ENCODE results near the gene CACNG5.

Gene CACNG5

DNA sequence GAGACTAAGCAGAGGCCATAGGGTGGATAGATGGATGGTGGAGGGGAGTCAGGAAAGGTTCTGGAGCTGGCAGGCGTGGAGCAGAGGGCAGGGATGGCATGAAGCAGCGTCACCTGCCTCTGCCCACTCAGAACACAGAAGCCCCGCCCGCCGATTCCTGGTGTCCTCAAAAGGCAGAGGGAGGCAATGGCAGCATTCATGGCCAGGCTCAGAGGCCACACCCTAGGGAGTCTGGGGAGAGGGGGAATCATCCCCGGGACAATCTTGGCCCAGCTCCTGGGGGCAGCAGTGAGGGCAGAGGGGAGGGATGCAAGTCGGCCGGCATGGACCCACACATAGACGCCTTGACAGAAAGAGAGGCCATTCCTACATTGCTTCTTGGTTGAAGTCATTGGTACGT, 68.9 kb downstream of the CACNG5 start:
- H3K4me3 ChIP-seq (ENCODE audit: low read depth, low read length), result no peak overlapping the region

GRCh38 chr17:66904760-66905624, 70.1 kb downstream of the CACNG5 start:
- no peak overlapping the region for H3K4me3 ChIP-seq (ENCODE audit: low read depth, low read length)

DNA sequence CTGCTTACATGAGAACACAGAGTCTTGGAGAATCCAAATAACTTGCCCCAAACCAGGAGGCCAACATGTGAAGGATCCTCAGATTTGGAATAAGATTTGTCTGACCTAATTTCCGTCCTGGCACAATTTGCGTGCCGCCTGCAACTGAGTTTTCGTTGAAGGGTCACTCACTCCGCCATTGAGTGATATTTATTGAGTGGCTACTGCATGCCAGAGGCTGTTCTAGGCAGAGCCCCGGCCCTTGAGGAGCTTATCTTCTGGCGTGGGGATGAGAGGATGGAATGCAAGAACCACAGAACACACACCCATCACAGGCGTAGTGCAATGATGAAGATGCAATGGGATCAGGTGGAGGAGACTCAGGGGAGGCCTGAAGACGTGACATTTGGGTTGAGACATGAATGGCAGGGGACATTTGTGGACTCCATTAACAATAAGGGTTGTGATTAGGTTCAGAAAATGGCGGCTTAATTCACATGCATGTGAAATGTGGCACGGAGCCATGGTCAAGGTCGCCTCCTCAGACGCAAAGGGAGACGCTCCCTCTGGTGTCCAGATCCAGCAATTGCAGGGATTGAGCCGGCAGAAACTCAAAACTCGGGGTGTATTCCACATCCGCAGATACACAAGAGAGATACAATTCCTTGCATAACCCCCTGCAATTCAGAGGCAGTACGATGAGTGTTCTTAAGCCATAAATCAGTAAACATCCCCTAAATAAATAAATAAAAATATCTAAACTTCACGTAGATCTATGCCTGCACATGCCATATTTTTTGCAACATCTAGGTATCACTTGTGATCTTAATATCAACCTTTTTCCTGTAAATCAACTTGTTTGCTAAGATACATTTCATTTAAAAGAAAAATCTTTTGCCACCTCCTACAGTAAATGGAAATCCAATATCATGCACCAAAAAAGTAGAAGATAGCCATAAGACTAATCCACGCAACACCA, 71.7 kb downstream of the CACNG5 start:
- H3K4me3 ChIP-seq (ENCODE audit: low read depth, low read length), result no peak overlapping the region

DNA sequence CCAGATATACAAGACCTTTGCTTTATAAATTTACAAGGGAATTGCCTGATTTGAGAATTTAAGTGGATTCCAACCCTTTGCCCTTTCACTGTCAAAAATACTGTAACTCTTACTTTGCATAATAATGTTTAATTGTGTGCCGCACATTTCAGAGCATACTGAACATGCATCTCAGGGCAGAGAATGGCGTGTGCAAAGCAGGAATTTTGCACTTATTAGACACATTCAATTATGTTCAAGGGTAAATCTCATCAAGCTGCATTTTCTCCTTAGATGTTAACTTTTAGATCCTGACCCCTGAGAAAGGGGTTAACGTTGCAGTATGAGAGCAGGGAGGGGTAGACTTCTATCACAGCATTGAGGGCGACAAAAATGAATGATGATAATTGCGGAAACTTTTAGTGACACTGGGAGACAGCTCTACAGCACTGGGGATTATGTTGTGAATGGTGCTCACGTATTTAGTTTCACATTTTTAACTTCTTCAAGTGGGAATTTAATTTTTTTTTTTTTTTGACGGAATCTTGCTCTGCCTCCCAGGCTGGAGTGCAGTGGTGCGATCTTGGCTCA, 75.0 kb downstream of the CACNG5 start:
- H3K4me3 ChIP-seq (ENCODE audit: low read depth, low read length), result no peak overlapping the region

GRCh38 chr17:66910651-66911285, 75.9 kb downstream of the CACNG5 start:
- no peak overlapping the region for H3K4me3 ChIP-seq (ENCODE audit: low read depth, low read length)

DNA sequence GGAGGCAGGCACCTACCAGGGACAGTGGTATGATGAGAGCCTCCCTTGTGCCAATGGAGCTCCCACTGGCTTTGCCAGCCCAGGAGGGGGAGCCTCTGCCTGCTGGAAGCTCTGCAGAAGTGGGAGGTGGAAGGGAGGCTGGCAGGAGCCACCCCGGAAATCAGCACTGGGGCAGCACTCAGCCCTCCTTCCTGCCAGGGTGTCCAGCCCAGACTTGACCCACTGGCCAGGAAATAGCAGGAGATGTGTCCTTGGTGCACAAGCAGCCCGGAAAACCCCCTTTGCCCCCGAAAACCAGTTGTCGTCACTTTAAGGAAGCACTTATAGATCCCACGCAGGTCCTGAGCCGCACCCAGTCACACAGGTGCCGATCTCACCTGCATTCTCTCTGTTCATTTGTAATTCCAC, 80.3 kb downstream of the CACNG5 start:
- no peak overlapping the region for H3K4me3 ChIP-seq (ENCODE audit: low read depth, low read length)

GRCh38 chr17:66915792-66916191, 80.9 kb downstream of the CACNG5 start:
- H3K4me3 ChIP-seq (ENCODE audit: low read depth, low read length), result no peak overlapping the region

- no peak overlapping the region for H3K4me3 ChIP-seq (ENCODE audit: low read depth, low read length)
Observed at GRCh38 chr17:66916946-66917345, 82.0 kb downstream of the CACNG5 start.

DNA sequence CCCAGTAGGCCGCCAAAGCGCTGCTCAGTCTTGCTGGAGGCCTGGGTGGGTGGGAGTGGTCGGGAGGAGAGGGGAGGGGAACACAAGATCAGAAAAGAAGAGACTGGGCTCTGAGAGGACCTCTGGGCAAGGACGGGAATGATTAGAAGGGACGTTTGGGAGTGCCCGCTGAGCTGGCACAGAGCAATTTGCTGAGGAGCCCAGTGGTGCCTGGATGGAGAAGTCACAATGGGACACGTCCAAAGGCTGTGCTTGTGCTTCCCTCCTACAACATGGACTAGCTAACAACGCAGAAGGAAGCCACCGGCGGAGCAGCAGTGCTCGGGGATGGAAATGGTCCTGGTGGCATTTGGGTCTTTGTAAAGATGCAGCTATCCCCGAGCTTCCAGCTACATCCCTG, 84.0 kb downstream of the CACNG5 start:
- H3K4me3 ChIP-seq (ENCODE audit: low read depth, low read length), result no peak overlapping the region

GRCh38 chr17:66920435-66920834, 85.5 kb downstream of the CACNG5 start:
- H3K4me3 ChIP-seq (ENCODE audit: low read depth, low read length), result no peak overlapping the region

GRCh38 chr17:66920950-66921349, 86.0 kb downstream of the CACNG5 start:
- H3K4me3 ChIP-seq (ENCODE audit: low read depth, low read length), result no peak overlapping the region

DNA sequence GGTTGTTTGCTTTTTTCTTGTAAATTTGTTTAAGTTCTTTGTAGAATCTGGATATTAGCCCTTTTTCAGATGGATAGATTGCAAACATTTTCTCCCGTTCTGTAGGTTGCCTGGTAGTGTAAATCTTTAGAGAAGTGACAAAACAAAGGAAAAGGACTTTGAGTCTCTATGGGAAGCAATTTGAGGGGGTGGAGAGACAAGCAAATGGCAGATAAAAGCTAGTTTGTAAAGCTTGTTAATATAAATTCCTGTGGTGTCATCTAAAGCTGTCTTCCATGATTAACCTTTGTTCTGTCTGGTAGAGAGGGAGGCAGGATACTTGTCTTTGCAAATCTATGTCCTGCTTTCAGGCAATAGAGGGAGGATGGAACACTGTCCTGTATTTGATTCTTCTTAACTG, 89.0 kb downstream of the CACNG5 start:
- H3K4me3 ChIP-seq (ENCODE audit: low read depth, low read length), result no peak overlapping the region

DNA sequence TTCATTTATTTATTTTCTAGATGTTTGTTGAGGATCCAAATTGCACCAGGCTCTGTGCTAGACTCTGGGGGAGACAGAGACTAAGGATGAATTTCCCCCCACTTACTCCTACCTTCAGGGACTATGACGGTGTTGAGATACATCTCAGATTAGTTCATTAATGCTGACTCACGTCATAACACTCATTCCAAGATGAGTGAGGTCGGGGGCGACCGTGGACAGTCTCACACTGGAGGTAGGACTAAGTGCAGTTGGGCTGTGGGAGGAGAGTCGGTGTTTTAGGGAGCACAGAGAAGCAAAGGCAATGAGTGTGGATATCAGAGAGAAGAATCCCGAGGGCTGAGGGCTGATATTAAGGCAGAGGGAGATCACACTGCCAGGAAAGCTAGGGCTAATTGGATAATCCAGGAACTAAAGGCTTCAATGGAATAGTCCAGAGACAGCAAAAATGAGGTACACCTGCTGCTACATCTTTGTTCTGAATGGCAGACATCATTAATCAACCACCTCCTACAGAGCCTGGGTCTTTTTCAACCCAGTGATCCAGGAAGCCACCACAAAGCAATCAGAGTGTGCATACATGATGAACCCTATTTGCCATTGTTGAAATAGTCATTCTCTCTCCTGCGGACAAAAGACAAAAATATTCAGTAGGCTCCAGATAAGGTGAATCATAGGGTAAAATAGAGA, 91.0 kb downstream of the CACNG5 start:
- no peak overlapping the region for H3K4me3 ChIP-seq (ENCODE audit: low read depth, low read length)

DNA sequence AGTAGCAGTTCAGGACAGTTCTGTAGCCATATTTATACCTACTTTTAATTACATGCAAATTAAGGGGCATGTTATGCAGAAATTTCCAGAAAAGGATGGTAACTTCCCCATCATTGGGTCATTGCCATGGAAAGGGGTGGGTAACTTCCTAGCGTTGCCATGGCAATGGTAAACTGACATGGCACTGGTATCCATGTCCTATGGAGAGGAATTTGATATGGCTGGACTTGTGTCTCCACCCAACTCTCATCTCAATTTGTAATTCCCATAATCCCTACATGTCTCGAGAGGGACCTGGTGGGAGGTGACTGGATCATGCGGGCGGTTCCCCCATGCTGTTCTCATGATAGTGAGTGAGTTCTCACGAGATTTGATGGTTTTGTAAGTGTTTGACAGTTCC, 94.0 kb downstream of the CACNG5 start:
- no peak overlapping the region for H3K4me3 ChIP-seq (ENCODE audit: low read depth, low read length)

GRCh38 chr17:66929591-66929990, 94.7 kb downstream of the CACNG5 start:
- no peak overlapping the region for H3K4me3 ChIP-seq (ENCODE audit: low read depth, low read length)

GRCh38 chr17:66930933-66931332, 96.0 kb downstream of the CACNG5 start:
- H3K4me3 ChIP-seq (ENCODE audit: low read depth, low read length), result no peak overlapping the region

GRCh38 chr17:66932311-66932710, 97.4 kb downstream of the CACNG5 start:
- no peak overlapping the region for H3K4me3 ChIP-seq (ENCODE audit: low read depth, low read length)

GRCh38 chr17:66934040-66934439, 99.1 kb downstream of the CACNG5 start:
- H3K4me3 ChIP-seq (ENCODE audit: low read depth, low read length), result no peak overlapping the region
